NB4 (cell line): ENCODE measurements around the gene ANKRD33B.

ENCODE experiments used
- TF ChIP-seq, protein P1 (sequence below): IDR thresholded peaks from one replicate; pipeline ENCODE4 v1.5.1; 2012; ENCODE audit warnings: low read depth, low read length
- TF ChIP-seq, protein P2 (sequence below): IDR thresholded peaks from 2 replicates; pipeline ENCODE4 v1.6.1; 2011; ENCODE audit warnings: low read depth, low read length

DNA sequence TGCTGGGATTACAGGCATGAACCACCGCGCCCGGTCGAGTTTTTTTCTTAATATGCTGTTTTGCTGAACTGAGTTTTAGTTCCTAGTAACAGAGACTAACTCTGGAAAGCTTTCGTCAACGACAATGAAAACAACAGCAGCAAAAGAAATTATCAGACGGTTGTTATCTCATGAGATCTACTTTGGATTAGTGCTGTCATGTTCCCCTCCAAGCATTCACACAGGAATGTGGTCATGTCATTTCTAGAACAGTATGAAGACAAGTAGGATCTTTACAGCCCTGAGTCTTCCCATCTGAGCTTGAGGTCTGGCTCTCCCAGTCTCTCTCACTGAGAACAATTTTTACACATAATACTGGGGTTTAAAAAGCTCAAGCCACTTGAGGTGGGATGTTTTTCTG is 4.0 kb upstream of the ANKRD33B start:
- TF ChIP-seq, protein P1, sequence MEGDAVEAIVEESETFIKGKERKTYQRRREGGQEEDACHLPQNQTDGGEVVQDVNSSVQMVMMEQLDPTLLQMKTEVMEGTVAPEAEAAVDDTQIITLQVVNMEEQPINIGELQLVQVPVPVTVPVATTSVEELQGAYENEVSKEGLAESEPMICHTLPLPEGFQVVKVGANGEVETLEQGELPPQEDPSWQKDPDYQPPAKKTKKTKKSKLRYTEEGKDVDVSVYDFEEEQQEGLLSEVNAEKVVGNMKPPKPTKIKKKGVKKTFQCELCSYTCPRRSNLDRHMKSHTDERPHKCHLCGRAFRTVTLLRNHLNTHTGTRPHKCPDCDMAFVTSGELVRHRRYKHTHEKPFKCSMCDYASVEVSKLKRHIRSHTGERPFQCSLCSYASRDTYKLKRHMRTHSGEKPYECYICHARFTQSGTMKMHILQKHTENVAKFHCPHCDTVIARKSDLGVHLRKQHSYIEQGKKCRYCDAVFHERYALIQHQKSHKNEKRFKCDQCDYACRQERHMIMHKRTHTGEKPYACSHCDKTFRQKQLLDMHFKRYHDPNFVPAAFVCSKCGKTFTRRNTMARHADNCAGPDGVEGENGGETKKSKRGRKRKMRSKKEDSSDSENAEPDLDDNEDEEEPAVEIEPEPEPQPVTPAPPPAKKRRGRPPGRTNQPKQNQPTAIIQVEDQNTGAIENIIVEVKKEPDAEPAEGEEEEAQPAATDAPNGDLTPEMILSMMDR = no peak
- TF ChIP-seq, protein P2, sequence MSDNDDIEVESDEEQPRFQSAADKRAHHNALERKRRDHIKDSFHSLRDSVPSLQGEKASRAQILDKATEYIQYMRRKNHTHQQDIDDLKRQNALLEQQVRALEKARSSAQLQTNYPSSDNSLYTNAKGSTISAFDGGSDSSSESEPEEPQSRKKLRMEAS = no peak
